Activated CD4-positive, alpha-beta T cell treated with anti-CD3 and anti-CD28 coated beads for 36 hours (primary cell): ENCODE results near the gene ADISSP. TPM values are rescaled to one million over a fixed set of nuclear protein-coding genes. Genes with fewer than 3 reads are reported as not detected.

ENCODE experiments used
- ATAC-seq: fragments of 200-7000 bp; cut with Tn5 transposase; one replicate; pipeline ENCODE4 v1.10.0; 2021; ENCODE audit warnings: mild to moderate bottlenecking, moderate library complexity
- CTCF ChIA-PET: fragments of 350-600 bp; sonication (Branson Sonifier 250); formaldehyde crosslinking; loops from one replicate; lab custom pipeline; 2021; ENCODE audit warnings: antibody characterized with exemption; lab: Charles Lee
- POLR2A ChIA-PET: fragments of 350-600 bp; sonication (Branson Sonifier 250); formaldehyde crosslinking; loops from one replicate; lab custom pipeline; 2021; ENCODE audit warnings: antibody characterized with exemption, inconsistent platforms; lab: Charles Lee
- DNase-seq: peaks from one replicate; pipeline ENCODE4 v3.0.0-alpha.2; 2020
- H3K27ac Mint-ChIP-seq: one replicate; pipeline ENCODE4 v1.8.0; 2021; ENCODE audit warnings: mixed read lengths
- H3K27me3 Mint-ChIP-seq: one replicate; pipeline ENCODE4 v1.8.0; 2021; ENCODE audit warnings: mixed read lengths
- H3K36me3 Mint-ChIP-seq: one replicate; pipeline ENCODE4 v1.8.0; 2021; ENCODE audit warnings: low read depth, mixed read lengths
- H3K4me1 Mint-ChIP-seq: one replicate; pipeline ENCODE4 v1.8.0; 2021; ENCODE audit warnings: mixed read lengths
- H3K4me3 Mint-ChIP-seq: one replicate; pipeline ENCODE4 v1.8.0; 2021; ENCODE audit warnings: mild to moderate bottlenecking, moderate library complexity, mixed read lengths
- H3K9me3 Mint-ChIP-seq: one replicate; pipeline ENCODE4 v1.8.0; 2021; ENCODE audit warnings: low read depth, mixed read lengths
- intact Hi-C, 2 experiments: fragments of 100-400 bp; cut with DNase I in 1 of 2; cut with micrococcal nuclease in 1 of 2; formaldehyde crosslinking; loops; one replicate each; pipeline versions ENCODE4 v1.14.2 to v1.15.1; 2022 to 2024; cut with DNase I, micrococcal nuclease
- total RNA-seq, 2 experiments: library from RNA; stranded (reverse); gene quantifications; one replicate each; pipeline ENCODE4 v1.2.3, GENCODE V29; 2021

Gene ADISSP
- total RNA-seq, 2 experiments from 2014 or later, result 46.5 to 57.3 TPM

- Mint-ChIP-seq H3K27ac (peak overlapping the region; percentile 11), H3K27me3 (no peaks in the 10 kb centered on the region), H3K4me1 (peaks cover 35% of the 10 kb centered on the region), H3K9me3 (no peaks in the 10 kb centered on the region), H3K4me3 (peak overlapping the region; percentile 59), H3K36me3 (peaks cover 13% of the 10 kb centered on the region)
- ATAC-seq, result no peak
- ChIA-PET POLR2A (interaction anchor here (1.9 kb wide), 1 partner anchor 13 kb away, joined by 4 read pairs; no protein-coding TSS in a partner anchor), CTCF (interaction anchor here (0.6 to 6.3 kb wide), 15 partner anchors 9 to 105 kb away, joined by 3 to 44 read pairs (median 4); partner anchors contain the start of genes ADISSP and AP5S1)
- no peak for DNase-seq
- intact Hi-C loops, result loop anchor here (1.0 to 5.0 kb wide), 6 partner anchors 8 to 250 kb away; partner anchors contain the start of genes MAVS (in 1 of the 2) and PANK2 (in 1 of the 2)
These were observed 19.9 kb upstream of the ADISSP start for GRCh38 chr20:3787324-3788014.

DNA sequence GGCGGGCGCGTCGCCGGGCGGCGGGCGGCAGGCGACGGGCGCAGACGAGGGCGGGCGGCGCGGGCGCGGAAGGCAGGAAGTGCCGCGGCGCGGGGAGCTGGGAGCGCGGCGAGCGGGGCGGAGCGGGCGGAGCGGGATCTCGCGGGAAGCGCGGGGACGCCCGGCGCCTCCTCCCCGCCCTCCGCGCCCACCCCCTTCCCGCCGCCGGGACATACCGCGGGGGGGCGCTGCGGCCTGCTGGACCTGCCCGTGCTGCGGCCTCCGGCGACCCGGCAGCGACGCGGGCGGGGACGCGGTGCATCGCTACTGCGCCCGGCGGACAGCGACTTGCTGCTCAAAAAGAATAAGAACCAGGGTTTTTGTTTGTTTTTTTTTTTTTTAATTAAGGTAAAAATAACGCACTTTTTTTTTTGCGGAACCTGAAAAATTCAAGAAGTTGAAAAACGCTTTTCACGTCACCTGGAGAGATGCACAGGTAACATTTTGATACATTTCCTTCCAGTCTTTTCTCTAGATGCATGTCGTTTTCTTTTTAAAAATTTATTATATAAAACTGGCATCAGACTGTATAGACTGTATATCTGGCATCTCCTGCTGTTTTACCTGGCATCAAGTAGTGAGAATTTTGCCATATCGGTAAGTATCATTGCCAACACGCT lies 19.2 kb upstream of the ADISSP start, which contains the start of gene CENPB:
Gene CENPB (minus strand): TSS at position 76 of the 659 bp plus-strand sequence. CDS start 257 bp downstream, outside the sequence.
- Mint-ChIP-seq H3K36me3 (peaks cover 13% of the 10 kb centered on the region), H3K27me3 (no peaks in the 10 kb centered on the region), H3K4me3 (peak within 1 kb of the TSS; percentile 77), H3K9me3 (no peaks in the 10 kb centered on the region), H3K27ac (peak within 1 kb of the TSS; percentile 84), H3K4me1 (peaks cover 39% of the 10 kb centered on the region)
- POLR2A ChIA-PET, result interaction anchor here (0.6 to 2.4 kb wide), 5 partner anchors 14 to 34 kb away, joined by 3 to 7 read pairs (median 4); partner anchors contain the start of genes ADISSP and AP5S1
- ATAC-seq (peak; percentile 89), DNase-seq (peak; percentile 95)
- CTCF ChIA-PET, result interaction anchor here (0.6 to 6.3 kb wide), 17 partner anchors 9 to 307 kb away, joined by 3 to 44 read pairs (median 4); partner anchors contain the start of genes ADISSP and AP5S1
- intact Hi-C loops, result loop anchor here (1.0 to 5.0 kb wide), 10 partner anchors 9 to 299 kb away; partner anchors contain the start of genes AP5S1 (in 2 of the 2), ADISSP (in 1 of the 2), MAVS (in 1 of the 2) and PANK2 (in 1 of the 2)

- peaks cover 13% of the 10 kb centered on the region for H3K36me3 Mint-ChIP-seq
- intact Hi-C loops, result loop anchor here (1.0 to 5.0 kb wide), 10 partner anchors 9 to 299 kb away; partner anchors contain the start of genes AP5S1 (in 2 of the 2), ADISSP (in 1 of the 2), MAVS (in 1 of the 2) and PANK2 (in 1 of the 2)
- H3K9me3 Mint-ChIP-seq, result no peaks in the 10 kb centered on the region
- ATAC-seq, result peak; percentile 32
- H3K27ac Mint-ChIP-seq, result peak overlapping the region; percentile 84
- peak overlapping the region; percentile 77 for H3K4me3 Mint-ChIP-seq
- ChIA-PET CTCF (interaction anchor here (0.6 to 6.3 kb wide), 7 partner anchors 13 to 307 kb away, joined by 3 to 44 read pairs (median 4); partner anchors contain the start of genes ADISSP and AP5S1), POLR2A (interaction anchor here (1.2 to 2.4 kb wide), 4 partner anchors 14 to 32 kb away, joined by 4 to 7 read pairs (median 4); partner anchors contain the start of gene ADISSP)
- H3K27me3 Mint-ChIP-seq, result no peaks in the 10 kb centered on the region
- H3K4me1 Mint-ChIP-seq, result peaks cover 45% of the 10 kb centered on the region
- DNase-seq, result peak; percentile 69
These were observed 18.6 kb upstream of the ADISSP start for GRCh38 chr20:3786126-3786484.

- Mint-ChIP-seq H3K27me3 (no peaks in the 10 kb centered on the region), H3K4me3 (peak overlapping the region; percentile 77), H3K27ac (no peak overlapping the region), H3K9me3 (no peaks in the 10 kb centered on the region), H3K36me3 (peaks cover 13% of the 10 kb centered on the region), H3K4me1 (peaks cover 52% of the 10 kb centered on the region)
- intact Hi-C loops, result loop anchor here (1.0 to 5.0 kb wide), 10 partner anchors 10 to 300 kb away; partner anchors contain the start of genes AP5S1 (in 2 of the 2), ADISSP (in 1 of the 2), MAVS (in 1 of the 2) and PANK2 (in 1 of the 2)
- DNase-seq (no peak), ATAC-seq (no peak)
- ChIA-PET CTCF (interaction anchor here (0.5 to 6.3 kb wide), 7 partner anchors 14 to 269 kb away, joined by 3 to 44 read pairs (median 4); partner anchors contain the start of genes ADISSP and AP5S1), POLR2A (interaction anchor here (1.2 to 2.4 kb wide), 4 partner anchors 15 to 32 kb away, joined by 4 to 7 read pairs (median 4); partner anchors contain the start of gene ADISSP)
These were observed 17.9 kb upstream of the ADISSP start for GRCh38 chr20:3785240-3786125.

DNA sequence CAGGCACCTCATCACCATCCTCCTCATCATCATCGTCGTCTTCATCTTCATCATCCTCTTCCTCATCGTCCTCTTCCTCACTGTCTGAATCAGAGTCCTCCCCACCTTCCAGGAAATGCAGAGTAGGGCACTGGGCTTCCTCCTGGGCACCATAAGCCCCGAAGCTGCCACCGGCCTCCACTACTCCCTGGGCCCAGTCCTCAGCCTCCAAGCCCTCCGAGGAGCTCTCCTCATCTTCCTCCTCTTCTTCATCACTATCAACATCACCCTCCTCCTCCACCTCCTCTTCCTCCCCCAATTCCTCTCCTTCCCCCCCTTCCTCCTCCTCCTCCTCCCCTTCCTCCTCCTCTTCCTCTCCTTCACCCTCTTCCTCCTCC lies 17.3 kb upstream of the ADISSP start:
- Mint-ChIP-seq H3K27ac (peak overlapping the region; percentile 64), H3K4me3 (peak overlapping the region; percentile 45), H3K36me3 (peaks cover 13% of the 10 kb centered on the region), H3K4me1 (peaks cover 53% of the 10 kb centered on the region), H3K27me3 (no peaks in the 10 kb centered on the region), H3K9me3 (no peaks in the 10 kb centered on the region)
- POLR2A ChIA-PET, result interaction anchor here (2.4 kb wide), 1 partner anchor 17 kb away, joined by 7 read pairs; the partner anchor contains the start of gene ADISSP
- no peak for DNase-seq
- no peak for ATAC-seq
- CTCF ChIA-PET, result interaction anchor here (0.5 to 6.3 kb wide), 2 partner anchors 35 to 269 kb away, joined by 4 to 44 read pairs; partner anchors contain the start of gene AP5S1
- intact Hi-C loops, result loop anchor here in 1 of 2 experiments (5.0 kb wide), 1 partner anchor 252 kb away; no protein-coding TSS in a partner anchor

DNA sequence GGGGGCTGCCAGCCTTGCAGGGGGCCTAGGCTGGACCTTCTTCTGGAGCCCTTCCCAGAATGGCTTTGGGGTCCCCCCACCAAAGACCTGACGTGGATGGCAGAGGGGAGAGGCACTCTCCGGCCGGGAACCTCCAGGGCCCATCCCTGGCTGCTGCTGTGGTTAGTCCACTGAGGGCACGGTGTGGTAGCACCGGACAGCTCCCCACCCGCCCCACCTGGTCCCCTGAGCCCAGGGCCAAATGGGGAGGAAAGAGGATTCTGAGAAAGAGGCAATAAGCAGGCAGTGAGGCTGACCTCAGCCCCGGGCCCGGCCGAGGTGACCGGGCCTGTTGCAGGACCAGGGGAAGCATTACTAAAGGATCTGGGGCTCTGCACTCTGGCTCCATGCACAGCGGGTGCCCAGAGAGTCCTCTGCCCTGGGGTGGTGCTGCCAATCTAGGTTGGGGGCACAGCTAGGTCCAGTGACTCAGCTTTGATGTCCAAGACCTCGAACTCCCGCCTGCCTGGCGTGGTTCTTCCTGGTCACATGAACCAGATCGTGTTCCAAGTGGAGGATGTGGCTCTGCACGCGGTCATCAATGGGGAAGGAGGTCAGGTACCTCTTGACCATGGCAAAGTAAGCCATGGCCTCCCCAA lies 16.8 kb upstream of the ADISSP start:
- H3K4me3 Mint-ChIP-seq, result peak overlapping the region; percentile 45
- peaks cover 13% of the 10 kb centered on the region for H3K36me3 Mint-ChIP-seq
- intact Hi-C loops, result no loop called here
- peaks cover 5% of the 10 kb centered on the region for H3K27me3 Mint-ChIP-seq
- DNase-seq, result no peak
- H3K4me1 Mint-ChIP-seq, result peaks cover 53% of the 10 kb centered on the region
- H3K27ac Mint-ChIP-seq, result peak overlapping the region; percentile 64
- ChIA-PET POLR2A (interaction anchor here (2.4 kb wide), 1 partner anchor 17 kb away, joined by 7 read pairs; the partner anchor contains the start of gene ADISSP), CTCF (interaction anchor here (1.3 kb wide), 1 partner anchor 71 kb away, joined by 5 read pairs; no protein-coding TSS in a partner anchor)
- ATAC-seq, result no peak
- no peaks in the 10 kb centered on the region for H3K9me3 Mint-ChIP-seq

DNA sequence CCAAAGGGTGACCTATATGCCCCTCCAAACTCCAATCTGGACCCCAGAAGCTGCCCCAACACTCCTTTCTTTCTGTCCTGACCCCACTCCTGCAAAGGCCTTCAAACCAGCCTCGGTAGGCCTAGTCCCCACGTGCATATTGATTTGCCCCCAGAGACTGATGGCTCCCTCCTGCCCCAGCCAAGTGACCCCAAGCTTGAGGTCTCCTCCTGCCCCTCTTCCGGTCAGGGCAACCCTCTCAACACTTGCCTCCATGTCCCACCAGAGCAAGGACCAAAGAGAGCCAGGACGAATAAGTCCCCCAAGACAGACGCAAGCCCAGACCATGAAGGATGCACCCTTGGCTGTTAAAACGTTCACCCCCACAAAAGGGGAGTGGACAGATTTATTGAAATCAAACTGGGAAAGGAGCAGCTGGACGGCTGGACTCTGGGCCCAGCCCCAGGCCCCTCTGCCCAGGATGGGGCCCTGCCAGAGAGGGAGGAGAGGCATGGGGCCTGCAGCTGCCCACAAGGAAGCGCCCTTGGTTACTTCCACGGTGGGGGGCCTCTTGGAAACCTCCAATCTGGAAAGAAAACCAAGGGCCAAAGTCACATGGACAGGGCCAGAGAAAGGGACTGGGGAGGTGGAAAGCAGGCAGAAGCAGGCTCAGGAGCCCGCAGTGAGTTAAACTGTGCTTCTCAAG lies 16.1 kb upstream of the ADISSP start:
- Mint-ChIP-seq H3K4me1 (peaks cover 49% of the 10 kb centered on the region), H3K27me3 (peaks cover 8% of the 10 kb centered on the region), H3K27ac (peak overlapping the region; percentile 37)

GRCh38 chr20:3783068-3783489 lies 15.5 kb upstream of the ADISSP start:
- Mint-ChIP-seq H3K4me3 (no peak overlapping the region), H3K9me3 (no peaks in the 10 kb centered on the region), H3K36me3 (peaks cover 13% of the 10 kb centered on the region), H3K4me1 (peaks cover 47% of the 10 kb centered on the region), H3K27ac (peak overlapping the region; percentile 37), H3K27me3 (peaks cover 8% of the 10 kb centered on the region)
- ChIA-PET CTCF (interaction anchor here (0.7 to 1.3 kb wide), 2 partner anchors 37 to 72 kb away, joined by 3 to 5 read pairs; partner anchors contain the start of gene AP5S1), POLR2A (no interaction called here)
- DNase-seq (no peak), ATAC-seq (no peak)
- intact Hi-C loops, result no loop called here

More for the DNA sequence above, 16.1 kb upstream of the ADISSP start:
- intact Hi-C loops, result no loop called here
- ChIA-PET CTCF (interaction anchor here (0.5 to 1.3 kb wide), 3 partner anchors 16 to 71 kb away, joined by 3 to 5 read pairs (median 3); partner anchors contain the start of genes ADISSP and AP5S1), POLR2A (no interaction called here)
- ATAC-seq (no peak), DNase-seq (no peak)
- Mint-ChIP-seq H3K9me3 (no peaks in the 10 kb centered on the region), H3K36me3 (peaks cover 13% of the 10 kb centered on the region), H3K4me3 (no peak overlapping the region)

GRCh38 chr20:3782597-3782996 lies 15.0 kb upstream of the ADISSP start:
- peaks cover 13% of the 10 kb centered on the region for H3K36me3 Mint-ChIP-seq
- DNase-seq (no peak), ATAC-seq (no peak)
- ChIA-PET CTCF (no interaction called here), POLR2A (no interaction called here)
- peaks cover 43% of the 10 kb centered on the region for H3K4me1 Mint-ChIP-seq
- H3K27me3 Mint-ChIP-seq, result peaks cover 8% of the 10 kb centered on the region
- H3K27ac Mint-ChIP-seq, result no peak overlapping the region
- intact Hi-C loops, result no loop called here
- H3K9me3 Mint-ChIP-seq, result no peaks in the 10 kb centered on the region
- no peak overlapping the region for H3K4me3 Mint-ChIP-seq
